HCT116 (cell line): Measurements from ENCODE around the gene ADAMTSL2. TPM values are rescaled to one million over a fixed set of nuclear protein-coding genes. Genes with fewer than 3 reads are reported as not detected.

ENCODE experiments used
- ATAC-seq: fragments of 200-7000 bp; cut with Tn5 transposase; 2 replicates; pipeline ENCODE4 v1.9.1; 2020; ENCODE audit warnings: mild to moderate bottlenecking, moderate library complexity
- BruUV-seq: library from RNA; stranded (reverse); fragments of 400-500 nt; replicated peaks from 2 replicates; lab custom pipeline; 2021; lab: Mats Ljungman, UMichigan
- CTCF ChIA-PET: fragments of 300-600 bp; sonication (Branson Sonifier 250); formaldehyde crosslinking; loops from one replicate; lab custom pipeline; 2021; ENCODE audit warnings: antibody characterized with exemption; lab: Charles Lee
- POLR2A ChIA-PET: fragments of 300-600, 350-600 bp; sonication (Branson Sonifier 250); formaldehyde crosslinking; loops from one replicate; lab custom pipeline; 2021; ENCODE audit warnings: antibody characterized with exemption; lab: Charles Lee
- RAD21 ChIA-PET, 2 experiments: fragments of 300-600 bp; sonication (Branson Sonifier 250); formaldehyde crosslinking; loops; one replicate each; lab custom pipeline; 2023; ENCODE audit warnings: low total read pairs in 2 of 2; ENCODE audit not compliant: uncharacterized antibody in 2 of 2, unreplicated experiment in 2 of 2, low non-redundant PET in 1 of 2; lab: Charles Lee
- DNase-seq: peaks from one replicate; pipeline ENCODE4 v3.0.0-alpha.2; 2010; ENCODE audit warnings: low read depth, low spot score
- H2AFZ ChIP-seq: fragments of 200-600 bp; shearing (Covaris generic), sonication (generic); 2 replicates; pipeline ENCODE4 v1.6.1; 2017; ENCODE audit warnings: low read depth, mixed run types, mixed read lengths, antibody characterized with exemption, low read length; ENCODE audit not compliant: poor library complexity, severe bottlenecking
- H3K27ac ChIP-seq: 2 replicates; pipeline ENCODE4 v1.5.1; 2012; ENCODE audit warnings: low read depth, low read length
- H3K27me3 ChIP-seq: fragments of 200-600 bp; sonication (generic); 2 replicates; pipeline ENCODE4 v1.6.1; 2016; ENCODE audit warnings: mixed run types, low read length, mixed read lengths; ENCODE audit not compliant: insufficient read depth
- H3K36me3 ChIP-seq, 2 experiments: fragments of 200-500 bp in 1 of 2; fragments of 200-600 bp in 1 of 2; sonication (Bioruptor generic) in 1 of 2; sonication (generic) in 1 of 2; 2 replicates each; pipeline versions ENCODE4 v1.5.1 to v1.6.1; 2014 to 2016; ENCODE audit warnings: low read length in 2 of 2, inconsistent platforms in 1 of 2, mixed read lengths in 1 of 2, mixed run types in 1 of 2; ENCODE audit not compliant: insufficient read depth in 2 of 2, control insufficient read depth in 1 of 2
- H3K4me1 ChIP-seq, 2 experiments: fragments of 200-600 bp in 1 of 2; sonication (generic) in 1 of 2; 2 replicates each; pipeline versions ENCODE4 v1.5.1 to v1.6.1; 2012 to 2017; ENCODE audit warnings: low read length in 2 of 2, inconsistent platforms in 1 of 2, mild to moderate bottlenecking in 1 of 2, mixed read lengths in 1 of 2, mixed run types in 1 of 2, moderate library complexity in 1 of 2; ENCODE audit not compliant: insufficient read depth in 2 of 2, control insufficient read depth in 1 of 2
- H3K4me2 ChIP-seq: fragments of 200-600 bp; sonication (generic); 2 replicates; pipeline ENCODE4 v1.6.1; 2017; ENCODE audit warnings: mixed run types, low read length, mixed read lengths
- H3K4me3 ChIP-seq, 2 experiments: fragments of 200-600 bp in 1 of 2; sonication (generic) in 1 of 2; replicated peaks in 1 of 2; 2 replicates each; pipeline ENCODE4 v1.5.1; 2011 to 2016; ENCODE audit warnings: low read length in 2 of 2, control low read depth in 1 of 2, low read depth in 1 of 2, mild to moderate bottlenecking in 1 of 2, mixed read lengths in 1 of 2, mixed run types in 1 of 2
- H3K79me2 ChIP-seq: fragments of 200-600 bp; sonication (generic); 2 replicates; pipeline ENCODE4 v1.6.1; 2017; ENCODE audit warnings: mild to moderate bottlenecking, mixed run types, low read length, moderate library complexity, mixed read lengths; ENCODE audit not compliant: insufficient read depth
- H3K9ac ChIP-seq: fragments of 200-600 bp; sonication (generic); 2 replicates; pipeline ENCODE4 v1.6.1; 2016; ENCODE audit warnings: low read length, mixed read lengths
- H3K9me2 ChIP-seq: fragments of 200-600 bp; sonication (generic), shearing (Covaris generic); 2 replicates; pipeline ENCODE4 v1.6.1; 2017; ENCODE audit warnings: mixed run types, mild to moderate bottlenecking, moderate library complexity; ENCODE audit not compliant: insufficient read depth
- H3K9me3 ChIP-seq, 2 experiments: fragments of 200-500 bp in 1 of 2; fragments of 200-600 bp in 1 of 2; sonication (Bioruptor generic) in 1 of 2; sonication (generic) in 1 of 2; 2 replicates each; pipeline ENCODE4 v1.6.1; 2014 to 2017; ENCODE audit warnings: low read length in 2 of 2, mixed read lengths in 2 of 2, inconsistent platforms in 1 of 2, low read depth in 1 of 2, mild to moderate bottlenecking in 1 of 2, mixed run types in 1 of 2, moderate library complexity in 1 of 2; ENCODE audit not compliant: control insufficient read depth in 1 of 2, insufficient read depth in 1 of 2
- H4K20me1 ChIP-seq: fragments of 200-600 bp; sonication (generic), shearing (Covaris generic); 2 replicates; pipeline ENCODE4 v1.6.1; 2017; ENCODE audit warnings: mixed run types, mild to moderate bottlenecking, moderate library complexity; ENCODE audit not compliant: insufficient read depth
- ATF3 ChIP-seq: IDR thresholded peaks from 2 replicates; pipeline ENCODE4 v1.6.1; 2012
- CBX3 ChIP-seq: IDR thresholded peaks from 2 replicates; pipeline ENCODE4 v1.6.1; 2012; ENCODE audit warnings: low read depth
- CEBPB ChIP-seq: IDR thresholded peaks from 2 replicates; pipeline ENCODE4 v1.6.1; 2012; ENCODE audit warnings: low read depth
- ELF1 ChIP-seq: IDR thresholded peaks from 2 replicates; pipeline ENCODE4 v1.6.1; 2012; ENCODE audit warnings: low read depth, borderline replicate concordance
- JUND ChIP-seq: IDR thresholded peaks from 2 replicates; pipeline ENCODE4 v1.6.1; 2012
- POLR2AphosphoS5 ChIP-seq: IDR thresholded peaks from 2 replicates; pipeline ENCODE4 v1.6.1; 2011; ENCODE audit warnings: mild to moderate bottlenecking, low read depth, low read length, moderate library complexity
- RAD21 ChIP-seq: IDR thresholded peaks from 2 replicates; pipeline ENCODE4 v1.6.1; 2012; ENCODE audit warnings: low read depth, mild to moderate bottlenecking
- REST ChIP-seq: IDR thresholded peaks from 2 replicates; pipeline ENCODE4 v1.6.1; 2012; ENCODE audit warnings: low read depth
- SRF ChIP-seq: IDR thresholded peaks from 2 replicates; pipeline ENCODE4 v1.6.1; 2012; ENCODE audit warnings: low read depth
- TCF7L2 ChIP-seq: IDR thresholded peaks from 2 replicates; pipeline ENCODE4 v1.7.0; 2011; ENCODE audit warnings: borderline replicate concordance, inconsistent platforms; ENCODE audit not compliant: insufficient read depth, insufficient read length; ENCODE audit errors: extremely low read depth
- ZBTB33 ChIP-seq: IDR thresholded peaks from 2 replicates; pipeline ENCODE4 v1.6.1; 2011; ENCODE audit warnings: mild to moderate bottlenecking, low read length, moderate library complexity; ENCODE audit not compliant: insufficient replicate concordance; ENCODE audit errors: extremely low read depth
- ZNF274 ChIP-seq: fragments of 200-500 bp; sonication (Bioruptor generic); IDR thresholded peaks from 2 replicates; pipeline ENCODE4 v1.6.1; 2014; ENCODE audit warnings: mild to moderate bottlenecking, low read depth, low read length, inconsistent platforms
- intact Hi-C: fragments of 100-400 bp; cut with micrococcal nuclease; formaldehyde crosslinking; loops from 2 replicates; pipeline ENCODE4 v1.10.0; 2022
- total RNA-seq: library from RNA; stranded (reverse); gene quantifications from one replicate; pipeline ENCODE4 v1.2.1, GENCODE V29; 2021; ENCODE audit not compliant: unreplicated experiment

Gene ADAMTSL2
- total RNA-seq, 1 experiment from 2014 or later, result not detected

GRCh38 chr9:133581513-133582343 lies 47.2 kb downstream of the ADAMTSL2 start:
- no peak overlapping the region for H3K4me2 ChIP-seq
- H3K4me1 ChIP-seq, result no peaks in the 10 kb centered on the region
- CTCF ChIA-PET, result no interaction called here
- intact Hi-C loops, result no loop called here
- no peaks in the 10 kb centered on the region for H3K9me2 ChIP-seq
- RAD21 ChIA-PET, result no interaction called here
- POLR2A ChIA-PET, result no interaction called here
- no peak overlapping the region for H3K4me3 ChIP-seq
- DNase-seq, result no peak
- H3K9ac ChIP-seq, result no peak overlapping the region
- TF ChIP-seq ZBTB33, result no peak
- no peak for TF ChIP-seq RAD21
- H2AFZ ChIP-seq, result no peak overlapping the region
- H3K36me3 ChIP-seq, result no peaks in the 10 kb centered on the region
- no TSS peak for BruUV-seq
- no peak for ATAC-seq
- no peaks in the 10 kb centered on the region for H3K27me3 ChIP-seq
- H3K9me3 ChIP-seq, result no peaks in the 10 kb centered on the region
- H3K79me2 ChIP-seq, result no peaks in the 10 kb centered on the region
- no peaks in the 10 kb centered on the region for H4K20me1 ChIP-seq
- no peak overlapping the region for H3K27ac ChIP-seq

GRCh38 chr9:133582501-133583045 lies 48.1 kb downstream of the ADAMTSL2 start:
- BruUV-seq, result no TSS peak
- Histone ChIP-seq H4K20me1 (no peaks in the 10 kb centered on the region), H3K27ac (no peak overlapping the region), H3K9me2 (no peaks in the 10 kb centered on the region), H2AFZ (no peak overlapping the region), H3K79me2 (no peaks in the 10 kb centered on the region), H3K4me3 (no peak overlapping the region), H3K4me2 (no peak overlapping the region), H3K9ac (no peak overlapping the region), H3K27me3 (no peaks in the 10 kb centered on the region), H3K9me3 (no peaks in the 10 kb centered on the region), H3K36me3 (no peaks in the 10 kb centered on the region), H3K4me1 (no peaks in the 10 kb centered on the region)
- intact Hi-C loops, result no loop called here
- TF ChIP-seq ELF1, result no peak
- TF ChIP-seq JUND, result no peak
- TF ChIP-seq CEBPB, result no peak
- TF ChIP-seq RAD21, result no peak
- no peak for TF ChIP-seq CBX3
- TF ChIP-seq ZNF274, result no peak
- no peak for TF ChIP-seq REST
- TF ChIP-seq POLR2AphosphoS5, result no peak
- no peak for TF ChIP-seq SRF
- TF ChIP-seq ATF3, result no peak
- TF ChIP-seq TCF7L2, result no peak
- ChIA-PET POLR2A (no interaction called here), CTCF (no interaction called here), RAD21 (no interaction called here)
- ATAC-seq, result no peak
- no peak for DNase-seq
